Gastrocnemius medialis (tissue), 4 donors: Measurements from ENCODE around the gene ADAM12. TPM values are rescaled to one million over a fixed set of nuclear protein-coding genes. Genes with fewer than 3 reads are reported as not detected.

Experiments
- ATAC-seq, 2 donors: fragments of 150-250 bp; one replicate each; pipeline ENCODE4 v1.9.1; 2016
- DNase-seq, 2 donors: peaks; one replicate each; pipeline ENCODE4 v3.0.0-alpha.2; 2019
- H3K27ac ChIP-seq, 4 donors: fragments of 200-600 bp; sonication (generic); 1 replicate in 1 of 4; 2 replicates in 3 of 4; pipeline ENCODE4 v1.5.1; 2016 to 2018; ENCODE audit warnings: mild to moderate bottlenecking in 2 of 4, moderate library complexity in 1 of 4
- H3K27me3 ChIP-seq, 3 donors: fragments of 200-600 bp; sonication (generic) in 2 of 3; 1 replicate in 1 of 3; 2 replicates in 2 of 3; pipeline versions ENCODE4 v1.5.1 to v1.6.0; 2016 to 2019; ENCODE audit warnings: mild to moderate bottlenecking in 1 of 3, moderate library complexity in 1 of 3
- H3K36me3 ChIP-seq, 2 donors: fragments of 200-600 bp; sonication (generic) in 1 of 2; one replicate each; pipeline ENCODE4 v1.5.1; 2017 to 2018
- H3K4me1 ChIP-seq, 2 donors: fragments of 200-600 bp; sonication (generic) in 1 of 2; one replicate each; pipeline ENCODE4 v1.5.1; 2016 to 2017; ENCODE audit warnings: mild to moderate bottlenecking in 2 of 2
- H3K4me3 ChIP-seq, 4 donors: fragments of 200-600 bp; sonication (generic) in 3 of 4; 1 replicate in 1 of 4; 2 replicates in 3 of 4; pipeline ENCODE4 v1.5.1; 2016 to 2019; ENCODE audit warnings: mild to moderate bottlenecking in 2 of 4
- H3K9me3 ChIP-seq, 3 donors: fragments of 200-600 bp; sonication (generic) in 2 of 3; 1 replicate in 1 of 3; 2 replicates in 2 of 3; pipeline ENCODE4 v1.5.1; 2016 to 2019
- POLR2A ChIP-seq, 2 donors: fragments of 450-650 bp; IDR thresholded peaks; one replicate each; pipeline ENCODE4 v1.6.1; 2017; ENCODE audit warnings: antibody characterized with exemption in 2 of 2, mild to moderate bottlenecking in 2 of 2, moderate library complexity in 2 of 2
- in situ Hi-C, 4 donors: fragments of 200-750 bp; cut with MboI; loops; one replicate each; pipeline versions ENCODE4 v1.15.0 to v1.8.0; 2017; ENCODE audit warnings: low sequenced_read_pairs in 4 of 4
- intact Hi-C: fragments of 100-400 bp; cut with DNase I; formaldehyde crosslinking; loops from one replicate; pipeline ENCODE4 v1.15.1; 2023; ENCODE audit warnings: low total_unique reads
- total RNA-seq, 4 donors: library from RNA; depleted of rRNA; stranded (reverse); fragments of >200 nt; gene quantifications; one replicate each; pipeline versions ENCODE4 v1.1.0 to v1.2.3, GENCODE V29; 2016
- TF ChIP-seq, protein P1 (sequence below), 5 experiments: fragments of 450-650 bp in 3 of 5; fragments of 200-600 bp in 2 of 5; sonication (generic) in 2 of 5; IDR thresholded peaks in 4 of 5; conservative IDR thresholded peaks in 1 of 5; 1 replicate in 4 of 5; 2 replicates in 1 of 5; pipeline ENCODE4 v1.5.1; 2016 to 2019; ENCODE audit warnings: antibody characterized with exemption in 5 of 5, mild to moderate bottlenecking in 3 of 5, moderate library complexity in 3 of 5

ADAM12 gene
- total RNA-seq, 4 donors from 2014 or later: 0.10 TPM; not detected in 3

DNA sequence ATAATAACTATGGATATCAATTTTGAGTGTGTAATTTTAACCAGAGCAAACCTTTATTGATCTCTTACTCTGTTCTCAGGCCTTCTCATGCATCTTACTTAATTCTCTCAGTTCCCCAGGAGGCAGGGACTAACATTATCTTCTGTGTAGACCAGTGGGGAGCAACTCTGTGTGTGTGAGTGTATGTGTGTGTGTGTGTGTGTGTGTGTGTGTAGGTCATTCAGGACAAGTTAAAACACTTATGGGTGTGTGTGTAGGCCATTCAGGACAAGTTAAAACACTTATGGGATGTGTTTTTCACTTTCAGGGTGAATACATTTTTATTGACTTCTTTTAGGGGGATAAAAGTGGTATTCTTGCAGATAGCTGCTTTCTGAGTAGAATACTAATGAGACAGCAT lies 145.0 kb downstream of the ADAM12 start:
- Histone ChIP-seq H3K9me3 (no peaks in the 10 kb centered on the region), H3K27ac (no peak overlapping the region), H3K4me1 (no peaks in the 10 kb centered on the region), H3K36me3 (no peaks in the 10 kb centered on the region), H3K4me3 (no peak overlapping the region), H3K27me3 (no peaks in the 10 kb centered on the region)
- TF ChIP-seq POLR2A (IDR thresholded peaks at IDR 0.05): no peak
- TF ChIP-seq, protein P1, sequence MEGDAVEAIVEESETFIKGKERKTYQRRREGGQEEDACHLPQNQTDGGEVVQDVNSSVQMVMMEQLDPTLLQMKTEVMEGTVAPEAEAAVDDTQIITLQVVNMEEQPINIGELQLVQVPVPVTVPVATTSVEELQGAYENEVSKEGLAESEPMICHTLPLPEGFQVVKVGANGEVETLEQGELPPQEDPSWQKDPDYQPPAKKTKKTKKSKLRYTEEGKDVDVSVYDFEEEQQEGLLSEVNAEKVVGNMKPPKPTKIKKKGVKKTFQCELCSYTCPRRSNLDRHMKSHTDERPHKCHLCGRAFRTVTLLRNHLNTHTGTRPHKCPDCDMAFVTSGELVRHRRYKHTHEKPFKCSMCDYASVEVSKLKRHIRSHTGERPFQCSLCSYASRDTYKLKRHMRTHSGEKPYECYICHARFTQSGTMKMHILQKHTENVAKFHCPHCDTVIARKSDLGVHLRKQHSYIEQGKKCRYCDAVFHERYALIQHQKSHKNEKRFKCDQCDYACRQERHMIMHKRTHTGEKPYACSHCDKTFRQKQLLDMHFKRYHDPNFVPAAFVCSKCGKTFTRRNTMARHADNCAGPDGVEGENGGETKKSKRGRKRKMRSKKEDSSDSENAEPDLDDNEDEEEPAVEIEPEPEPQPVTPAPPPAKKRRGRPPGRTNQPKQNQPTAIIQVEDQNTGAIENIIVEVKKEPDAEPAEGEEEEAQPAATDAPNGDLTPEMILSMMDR (IDR thresholded peaks at IDR 0.05 in 4 of 5, conservative IDR thresholded peaks at IDR 0.05 in 1 of 5): no peak
- in situ Hi-C loops: no loop called here
- DNase-seq: no peak
- ATAC-seq: no peak
- intact Hi-C loops: no loop called here

- no peak overlapping the region for H3K27ac ChIP-seq
- intact Hi-C loops: no loop called here
These were observed 145.6 kb downstream of the ADAM12 start for GRCh38 chr10:126242397-126243260.

GRCh38 chr10:126240483-126240882 lies 147.8 kb downstream of the ADAM12 start:
- ATAC-seq: no peak
- Histone ChIP-seq H3K4me3 (no peak overlapping the region), H3K27me3 (no peaks in the 10 kb centered on the region), H3K36me3 (no peaks in the 10 kb centered on the region), H3K4me1 (no peaks in the 10 kb centered on the region), H3K27ac (no peak overlapping the region), H3K9me3 (no peaks in the 10 kb centered on the region)
- TF ChIP-seq, protein P1 (IDR thresholded peaks at IDR 0.05 in 4 of 5, conservative IDR thresholded peaks at IDR 0.05 in 1 of 5): no peak
- TF ChIP-seq POLR2A (IDR thresholded peaks at IDR 0.05): no peak
- in situ Hi-C loops (no loop called here), intact Hi-C loops (no loop called here)
- no peak for DNase-seq

More at GRCh38 chr10:126242397-126243260, 145.6 kb downstream of the ADAM12 start:
- DNase-seq (no peak), ATAC-seq (no peak)
- Histone ChIP-seq H3K9me3 (no peaks in the 10 kb centered on the region), H3K4me1 (no peaks in the 10 kb centered on the region), H3K4me3 (no peak overlapping the region), H3K27me3 (no peaks in the 10 kb centered on the region), H3K36me3 (no peaks in the 10 kb centered on the region)
- in situ Hi-C loops: no loop called here
- no peak for TF ChIP-seq POLR2A (IDR thresholded peaks at IDR 0.05)
- TF ChIP-seq, protein P1 (IDR thresholded peaks at IDR 0.05 in 4 of 5, conservative IDR thresholded peaks at IDR 0.05 in 1 of 5): no peak

DNA sequence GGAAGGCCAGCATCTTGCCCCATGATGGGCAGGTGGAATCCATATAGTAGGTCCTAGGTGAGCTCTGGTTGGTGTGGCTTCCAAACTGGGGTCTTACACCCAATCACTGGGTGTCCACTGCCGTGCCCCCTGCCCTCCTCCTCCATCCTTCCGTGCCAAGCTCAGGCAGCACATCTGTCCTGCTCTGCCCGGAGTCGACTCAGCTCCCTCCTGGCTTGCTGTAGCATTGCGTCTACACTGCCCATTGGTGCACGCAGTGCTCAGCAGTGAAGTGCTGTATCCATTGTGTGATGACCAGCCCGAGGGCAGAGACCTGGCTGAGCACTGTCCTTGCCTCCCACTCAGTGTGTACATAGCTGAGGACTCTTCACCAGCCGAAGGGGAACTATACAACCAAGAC lies 148.4 kb downstream of the ADAM12 start:
- Histone ChIP-seq H3K4me1 (no peaks in the 10 kb centered on the region), H3K36me3 (no peaks in the 10 kb centered on the region), H3K27ac (no peak overlapping the region), H3K27me3 (no peaks in the 10 kb centered on the region), H3K4me3 (no peak overlapping the region), H3K9me3 (no peaks in the 10 kb centered on the region)
- ATAC-seq (no peak), DNase-seq (no peak)
- intact Hi-C loops (no loop called here), in situ Hi-C loops (no loop called here)
- no peak for TF ChIP-seq POLR2A (IDR thresholded peaks at IDR 0.05)
- TF ChIP-seq, protein P1 (IDR thresholded peaks at IDR 0.05 in 4 of 5, conservative IDR thresholded peaks at IDR 0.05 in 1 of 5): no peak
